ENCODE results near the gene GDPD2. TPM values are rescaled to one million over a fixed set of nuclear protein-coding genes. Genes with fewer than 3 reads are reported as not detected.
A peak's percentile ranks its signal among the peaks of the same experiment; 100 is the strongest.
"Not testable (repeated sequence)": the region's sequence is repeated elsewhere in the genome, so short reads cannot be mapped to it uniquely, and the experiment has no call there.

Gene GDPD2, protein sequence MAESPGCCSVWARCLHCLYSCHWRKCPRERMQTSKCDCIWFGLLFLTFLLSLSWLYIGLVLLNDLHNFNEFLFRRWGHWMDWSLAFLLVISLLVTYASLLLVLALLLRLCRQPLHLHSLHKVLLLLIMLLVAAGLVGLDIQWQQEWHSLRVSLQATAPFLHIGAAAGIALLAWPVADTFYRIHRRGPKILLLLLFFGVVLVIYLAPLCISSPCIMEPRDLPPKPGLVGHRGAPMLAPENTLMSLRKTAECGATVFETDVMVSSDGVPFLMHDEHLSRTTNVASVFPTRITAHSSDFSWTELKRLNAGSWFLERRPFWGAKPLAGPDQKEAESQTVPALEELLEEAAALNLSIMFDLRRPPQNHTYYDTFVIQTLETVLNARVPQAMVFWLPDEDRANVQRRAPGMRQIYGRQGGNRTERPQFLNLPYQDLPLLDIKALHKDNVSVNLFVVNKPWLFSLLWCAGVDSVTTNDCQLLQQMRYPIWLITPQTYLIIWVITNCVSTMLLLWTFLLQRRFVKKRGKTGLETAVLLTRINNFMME
- total RNA-seq (7.0 TPM), polyA plus RNA-seq (ENCODE audit: insufficient read depth, low read depth, low replicate concordance) (2.5 TPM)
- long read RNA-seq, donor 1, result 0 reads
- long read RNA-seq, donor 2, result 0 reads
- long read RNA-seq, donor 3, result 0 reads
- long read RNA-seq, donor 4, result 0 reads
- long read RNA-seq, donor 5, result 0 reads
- long read RNA-seq, donor 6, result 0 reads
- long read RNA-seq, donor 7, partial matches to known transcripts, result 1 of 4 reads
- long read RNA-seq, donor 7, other reads (novel, unspliced or antisense), result 0 of 4 reads
- long read RNA-seq, donor 8, result 0 reads
- long read RNA-seq, donor 9, result 0 reads
- long read RNA-seq, donor 10, result 0 reads

DNA sequence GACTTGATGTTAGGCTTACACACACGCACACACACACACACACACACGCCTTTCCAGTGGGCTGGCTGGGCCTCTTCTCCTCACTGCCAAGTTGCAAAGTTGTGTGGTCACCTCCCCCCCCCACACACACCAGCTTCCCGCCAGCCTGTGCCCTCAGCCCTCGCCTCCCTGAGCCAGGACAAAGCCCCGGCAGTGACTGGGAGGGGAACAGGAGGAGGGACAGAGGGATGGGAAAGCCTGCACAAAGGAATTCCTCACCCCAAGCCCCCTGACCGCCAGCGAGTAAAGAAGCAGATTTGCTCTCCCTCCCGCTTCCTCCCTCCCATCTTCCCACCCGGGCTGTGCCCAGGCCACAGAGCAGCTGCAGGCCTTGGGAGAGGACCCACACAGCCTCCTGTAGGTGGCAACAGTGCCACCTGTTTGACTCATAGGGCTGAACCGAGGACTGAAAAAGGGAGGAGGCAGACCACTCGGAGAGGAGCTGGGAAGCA is at the start of gene GDPD2:
TSS of gene GDPD2 (plus strand) at position 464 of the 491 bp plus-strand sequence. CDS start 1,671 bp downstream, outside the sequence.
- no peak within 1 kb of the TSS for H3K27ac ChIP-seq (ENCODE audit: low read depth in 2 of 2, low read length in 2 of 2)
- no peaks in the 10 kb centered on the region for H3K36me3 ChIP-seq (ENCODE audit: control insufficient read depth in 2 of 3, insufficient read depth in 3 of 3, low read length in 3 of 3)
- H3K9me3 ChIP-seq (ENCODE audit: control insufficient read depth in 2 of 3, insufficient read depth in 1 of 3, low read length in 3 of 3), result no peaks in the 10 kb centered on the region
- H3K4me3 ChIP-seq (ENCODE audit: low read length in 3 of 3), result no peak within 1 kb of the TSS
- TF ChIP-seq CTCF (IDR thresholded peaks at IDR 0.05; ENCODE audit: borderline replicate concordance, extremely low read depth, insufficient read depth), result no peak
- H3K9ac ChIP-seq (ENCODE audit: low read length in 3 of 3), result no peak within 1 kb of the TSS
- H3K27me3 ChIP-seq (ENCODE audit: control insufficient read depth, insufficient read depth, low read length), result peaks cover 2% of the 10 kb centered on the region
- DNase-seq (peak in 4 of 5 donors; percentile 76 to 81 (median 78)), FAIRE-seq (no peak)
- intact Hi-C loops (cut with DNase I), result no loop called here
- no peaks in the 10 kb centered on the region for H3K4me1 ChIP-seq (ENCODE audit: control insufficient read depth in 2 of 3, insufficient read depth in 2 of 3, low read depth in 1 of 3, low read length in 3 of 3)

DNA sequence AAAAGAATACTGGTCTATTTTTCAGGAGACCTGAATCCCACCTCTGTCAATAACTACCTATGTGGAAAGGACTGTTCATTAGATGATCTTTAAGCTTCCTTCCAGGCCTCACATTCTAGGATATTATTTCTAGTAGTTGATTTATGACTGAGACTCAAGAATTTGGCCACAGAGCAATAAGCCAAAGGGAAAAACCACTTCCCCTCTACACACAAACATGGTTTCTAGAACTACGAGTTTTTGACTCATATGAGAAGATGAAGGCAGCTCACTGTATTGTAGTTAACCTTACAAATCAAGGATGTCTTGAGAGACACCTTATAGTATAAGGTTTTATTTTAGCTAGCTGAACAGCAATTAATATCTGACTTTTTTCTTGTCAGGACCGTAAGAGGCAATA is 36.9 kb upstream of the GDPD2 start:
- no peaks in the 10 kb centered on the region for H3K4me1 ChIP-seq (ENCODE audit: control insufficient read depth in 2 of 3, insufficient read depth in 2 of 3, low read depth in 1 of 3, low read length in 3 of 3)
- intact Hi-C loops (cut with DNase I), result no loop called here
- H3K9ac ChIP-seq (ENCODE audit: low read length in 3 of 3), result no peak overlapping the region
- no peak overlapping the region for H3K27ac ChIP-seq (ENCODE audit: low read depth in 2 of 2, low read length in 2 of 2)
- no peaks in the 10 kb centered on the region for H3K9me3 ChIP-seq (ENCODE audit: control insufficient read depth in 2 of 3, insufficient read depth in 1 of 3, low read length in 3 of 3)
- no peaks in the 10 kb centered on the region for H3K27me3 ChIP-seq (ENCODE audit: control insufficient read depth, insufficient read depth, low read length)
- no peak overlapping the region for H3K4me3 ChIP-seq (ENCODE audit: low read length in 3 of 3)
- FAIRE-seq, result no peak
- H3K36me3 ChIP-seq (ENCODE audit: control insufficient read depth in 2 of 3, insufficient read depth in 3 of 3, low read length in 3 of 3), result no peaks in the 10 kb centered on the region
- no peak for DNase-seq
- TF ChIP-seq CTCF (IDR thresholded peaks at IDR 0.05; ENCODE audit: borderline replicate concordance, extremely low read depth, insufficient read depth), result no peak

DNA sequence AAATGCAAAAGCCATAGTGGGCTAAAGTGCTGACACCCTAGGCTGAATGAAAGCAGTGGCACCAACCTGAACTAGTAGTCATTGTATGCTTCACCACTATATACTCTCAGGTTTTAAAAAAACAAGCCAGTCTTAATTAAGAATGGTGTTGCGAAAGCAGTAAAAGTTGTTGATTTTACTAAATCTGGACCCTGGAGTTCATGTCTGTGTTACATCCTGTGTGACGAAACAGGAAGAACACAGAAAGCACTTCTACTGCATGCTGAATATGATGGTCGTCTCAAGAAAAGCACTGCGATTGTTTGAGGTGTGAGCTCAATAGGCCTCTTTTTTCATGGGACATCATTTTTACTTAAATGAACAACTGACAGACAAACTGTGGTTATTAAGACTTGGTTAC is 24.2 kb upstream of the GDPD2 start:
- no peaks in the 10 kb centered on the region for H3K27me3 ChIP-seq (ENCODE audit: control insufficient read depth, insufficient read depth, low read length)
- H3K9me3 ChIP-seq (ENCODE audit: control insufficient read depth in 2 of 3, insufficient read depth in 1 of 3, low read length in 3 of 3), result no peaks in the 10 kb centered on the region
- DNase-seq (peak in 1 of 5 donors; percentile 6), FAIRE-seq (no peak)
- H3K36me3 ChIP-seq (ENCODE audit: control insufficient read depth in 2 of 3, insufficient read depth in 3 of 3, low read length in 3 of 3), result no peaks in the 10 kb centered on the region
- H3K4me3 ChIP-seq (ENCODE audit: low read length in 3 of 3), result no peak overlapping the region
- H3K4me1 ChIP-seq (ENCODE audit: control insufficient read depth in 2 of 3, insufficient read depth in 2 of 3, low read depth in 1 of 3, low read length in 3 of 3), result no peaks in the 10 kb centered on the region
- intact Hi-C loops (cut with DNase I), result no loop called here
- H3K9ac ChIP-seq (ENCODE audit: low read length in 3 of 3), result no peak overlapping the region
- no peak overlapping the region for H3K27ac ChIP-seq (ENCODE audit: low read depth in 2 of 2, low read length in 2 of 2)
- TF ChIP-seq CTCF (IDR thresholded peaks at IDR 0.05; ENCODE audit: borderline replicate concordance, extremely low read depth, insufficient read depth), result no peak

GRCh38 chrX:70400181-70400580 is 22.9 kb upstream of the GDPD2 start:
- H3K36me3 ChIP-seq (ENCODE audit: control insufficient read depth in 2 of 3, insufficient read depth in 3 of 3, low read length in 3 of 3); H3K27me3 ChIP-seq (ENCODE audit: control insufficient read depth, insufficient read depth, low read length); H3K9ac ChIP-seq (ENCODE audit: low read length in 3 of 3); H3K4me3 ChIP-seq (ENCODE audit: low read length in 3 of 3); H3K9me3 ChIP-seq (ENCODE audit: control insufficient read depth in 2 of 3, insufficient read depth in 1 of 3, low read length in 3 of 3); DNase-seq; H3K27ac ChIP-seq (ENCODE audit: low read depth in 2 of 2, low read length in 2 of 2); FAIRE-seq; intact Hi-C loops (cut with DNase I); H3K4me1 ChIP-seq (ENCODE audit: control insufficient read depth in 2 of 3, insufficient read depth in 2 of 3, low read depth in 1 of 3, low read length in 3 of 3): not testable (repeated sequence)

Measured in kidney (tissue), 22 donors.